Breast epithelium (tissue), 3 donors: ENCODE data around the gene IL13.

Source experiments
- POLR2A ChIP-seq: fragments of 450-650 bp; IDR thresholded peaks from one replicate; pipeline ENCODE4 v1.6.1; 2016; ENCODE audit warnings: antibody characterized with exemption, mild to moderate bottlenecking, moderate library complexity
- POLR2AphosphoS5 ChIP-seq, 3 donors: sonication (generic); formaldehyde crosslinking; IDR thresholded peaks; one replicate each; pipeline ENCODE4 v1.6.1; 2017; ENCODE audit warnings: antibody characterized with exemption in 3 of 3

GRCh38 chr5:132661231-132662003 is 3.4 kb downstream of the IL13 start:
- TF ChIP-seq POLR2AphosphoS5 (IDR thresholded peaks at IDR 0.05) = no peak
- TF ChIP-seq POLR2A = no peak
